HG02571 (cell line): ENCODE results near the gene DENND2A.
A peak's percentile ranks its signal among the peaks of the same experiment; 100 is the strongest.
"Not testable (repeated sequence)": the region's sequence is repeated elsewhere in the genome, so short reads cannot be mapped to it uniquely, and the experiment has no call there.

Experiments used
- ATAC-seq: cut with Tn5 transposase; IDR thresholded peaks from one replicate; pipeline ENCODE4 v1.9.1; 2021; ENCODE audit warnings: mild to moderate bottlenecking, moderate library complexity; ENCODE audit not compliant: unreplicated experiment

DENND2A gene

GRCh38 chr7:140673063-140673773 lies 32.6 kb upstream of the DENND2A start:
- ATAC-seq: peak; percentile 55

GRCh38 chr7:140672382-140673062 lies 31.9 kb upstream of the DENND2A start, which contains the start of gene ADCK2:
Gene ADCK2, plus strand, starts transcription at chr7:140672945. Its CDS starts 386 bp downstream, at chr7:140673331.
- peak; percentile 61 for ATAC-seq

GRCh38 chr7:140671966-140672365 lies 31.4 kb upstream of the DENND2A start:
- no peak for ATAC-seq

GRCh38 chr7:140670343-140670935 lies 29.8 kb upstream of the DENND2A start:
- ATAC-seq: no peak

GRCh38 chr7:140669862-140670261 lies 29.2 kb upstream of the DENND2A start:
- not testable (repeated sequence) for ATAC-seq

- ATAC-seq: no peak
These were observed 28.7 kb upstream of the DENND2A start for GRCh38 chr7:140669352-140669751.

GRCh38 chr7:140668641-140669040 lies 28.0 kb upstream of the DENND2A start:
- ATAC-seq: no peak

- ATAC-seq: no peak
These were observed 26.9 kb upstream of the DENND2A start for GRCh38 chr7:140667476-140667875.

GRCh38 chr7:140662938-140663337 lies 22.3 kb upstream of the DENND2A start:
- ATAC-seq: not testable (repeated sequence)

GRCh38 chr7:140661124-140661523 lies 20.5 kb upstream of the DENND2A start:
- ATAC-seq: no peak

GRCh38 chr7:140659856-140660255 lies 19.2 kb upstream of the DENND2A start:
- ATAC-seq: no peak

- no peak for ATAC-seq
These were observed 17.3 kb upstream of the DENND2A start for GRCh38 chr7:140657891-140658290.

- ATAC-seq: peak; percentile 92
These were observed 16.2 kb upstream of the DENND2A start for GRCh38 chr7:140656548-140657515.

GRCh38 chr7:140655511-140656408 lies 15.1 kb upstream of the DENND2A start:
- ATAC-seq: no peak

GRCh38 chr7:140654661-140655060 lies 14.0 kb upstream of the DENND2A start:
- no peak for ATAC-seq

GRCh38 chr7:140654109-140654387 lies 13.4 kb upstream of the DENND2A start:
- ATAC-seq: no peak

GRCh38 chr7:140653319-140654108 lies 12.9 kb upstream of the DENND2A start:
- no peak for ATAC-seq

- no peak for ATAC-seq
These were observed 9.8 kb upstream of the DENND2A start for GRCh38 chr7:140650367-140650766.

GRCh38 chr7:140649556-140650205 lies 9.1 kb upstream of the DENND2A start:
- ATAC-seq: no peak
